Colon (tissue), 2 donors: ENCODE data around the gene CPTP.

ENCODE experiments used
- FAIRE-seq: peaks from 2 replicates; lab custom pipeline; 2012; peaks lifted over from hg19 to GRCh38; lab: Jason Lieb, UNC
- donor health status: control.
- donor health status: control.

Gene CPTP

DNA sequence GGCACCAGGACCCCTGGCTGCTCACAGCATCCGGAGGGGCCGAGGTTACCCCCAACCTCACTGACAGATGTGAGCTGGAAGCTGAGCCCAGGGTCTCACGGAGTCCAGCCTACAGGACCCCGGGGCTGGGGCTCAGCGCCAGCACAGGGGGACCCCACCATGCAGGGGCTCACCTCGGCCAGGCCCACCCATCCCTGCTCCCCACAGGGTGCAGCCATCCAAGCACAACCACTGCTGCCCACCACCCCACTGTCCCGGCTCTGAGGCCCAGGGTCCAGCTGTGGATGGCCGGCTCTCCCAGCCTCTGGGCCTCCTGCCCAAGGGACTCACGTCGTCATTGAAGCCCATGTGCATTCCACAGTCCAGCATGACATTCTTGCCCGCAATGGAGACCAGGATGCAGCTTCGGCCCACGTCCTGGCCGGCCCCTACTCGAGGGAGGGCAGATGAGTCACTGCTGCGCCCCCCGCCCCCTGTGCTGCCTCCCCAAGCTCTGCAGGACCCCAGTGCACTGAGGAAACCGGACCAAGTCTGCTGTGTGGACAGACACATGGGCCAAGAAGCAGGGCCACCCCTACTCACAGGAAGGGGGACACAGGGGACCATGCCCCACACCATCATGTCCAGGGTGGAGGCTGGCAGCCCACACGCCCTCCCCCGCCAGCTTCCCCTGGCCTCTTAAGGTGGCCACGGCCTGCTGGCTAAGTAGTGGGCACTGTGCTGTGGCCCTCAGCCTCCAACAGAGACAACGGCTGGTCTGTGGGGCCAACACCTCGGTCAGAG lies 3.7 kb upstream of the CPTP start:
- FAIRE-seq = no peak

- FAIRE-seq = no peak
Observed at GRCh38 chr1:1321477-1321876, 3.1 kb upstream of the CPTP start.

DNA sequence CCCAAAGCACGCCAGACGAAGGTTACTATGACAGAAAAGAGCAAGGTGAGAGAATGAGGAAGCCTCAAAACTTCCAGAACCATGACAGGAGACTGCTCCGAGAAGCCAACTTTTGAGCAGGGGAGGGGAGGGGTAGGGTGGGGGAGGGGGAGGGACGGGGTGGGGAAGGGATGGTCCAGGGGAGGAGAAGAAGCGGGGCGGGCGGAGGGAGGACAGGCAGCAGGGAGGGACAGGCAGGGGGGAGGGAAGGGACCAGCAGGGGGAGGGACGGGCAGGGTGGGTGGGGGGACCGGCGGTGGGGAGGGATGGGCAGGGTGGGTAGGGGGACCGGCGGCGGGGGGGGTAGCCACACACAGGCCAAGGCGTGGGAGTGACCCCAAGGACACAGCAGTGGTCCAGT lies 2.2 kb upstream of the CPTP start:
- FAIRE-seq = no peak

- no peak for FAIRE-seq
Observed at GRCh38 chr1:1322952-1323351, 1.6 kb upstream of the CPTP start.

GRCh38 chr1:1324084-1324523 lies 498 bp upstream of the CPTP start:
- no peak for FAIRE-seq

DNA sequence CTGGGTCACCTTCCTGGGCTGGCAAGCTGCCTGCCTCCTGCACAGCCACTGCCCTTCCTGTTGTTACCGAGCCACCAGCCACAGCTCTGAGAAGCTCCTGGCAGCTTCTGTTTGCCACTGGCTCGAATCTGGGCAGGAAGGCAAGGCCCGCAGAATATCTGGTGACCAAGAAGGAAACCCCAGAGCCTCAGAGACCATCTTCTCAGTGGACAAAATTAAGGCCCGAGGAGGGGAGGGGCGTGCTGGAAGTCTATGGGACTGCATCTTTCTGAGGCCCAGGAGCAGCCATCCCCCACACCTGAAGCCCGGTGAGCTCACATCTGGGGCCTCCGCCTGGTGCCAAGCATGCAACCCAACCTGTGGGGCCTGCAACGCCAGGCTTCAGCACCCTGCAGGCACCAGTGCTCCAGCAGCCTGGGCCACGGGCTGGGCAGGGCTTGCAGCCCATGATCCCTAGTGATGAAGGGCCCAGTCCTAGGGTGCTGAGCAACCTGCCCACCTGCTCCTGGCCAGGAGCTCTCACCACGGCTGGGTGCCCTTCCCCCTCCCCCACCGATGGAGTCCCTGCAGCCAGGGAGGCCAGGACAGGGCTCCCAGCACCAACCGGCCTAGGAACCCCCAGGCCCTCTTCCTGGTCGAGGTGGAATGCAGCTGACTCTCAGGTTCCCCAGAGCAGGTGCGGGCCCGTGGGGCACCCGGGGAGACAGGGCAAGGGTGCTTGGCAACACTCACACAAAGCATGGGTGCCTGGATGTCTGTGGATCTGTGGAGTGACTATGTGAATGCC lies 879 bp downstream of the CPTP start:
- no peak for FAIRE-seq

DNA sequence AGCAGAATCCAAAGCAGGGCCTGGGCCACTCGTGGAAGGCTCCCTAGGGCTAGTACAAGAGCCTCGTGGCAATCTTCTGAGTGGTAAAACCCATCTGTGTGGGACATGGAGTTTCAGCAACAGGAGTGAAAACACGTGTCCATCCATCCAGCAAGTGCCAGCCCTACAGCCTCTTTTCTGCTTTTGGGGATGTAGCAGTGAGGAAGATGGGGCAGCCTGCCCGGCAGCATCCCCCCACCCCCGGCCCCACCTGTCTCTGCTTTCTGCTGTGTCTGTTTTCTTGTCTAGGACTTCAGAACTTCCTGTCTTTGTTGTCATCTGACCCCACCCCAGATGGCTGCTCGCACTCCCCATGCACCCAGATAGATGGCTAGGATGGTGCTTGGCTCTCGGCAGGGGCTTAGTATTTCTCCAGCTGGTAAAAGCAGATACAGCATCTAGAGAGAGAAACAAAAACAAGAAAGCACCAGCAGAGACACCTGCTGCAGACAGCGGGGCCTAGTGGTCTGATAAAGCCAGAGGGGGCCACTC lies 1.5 kb downstream of the CPTP start:
- no peak for FAIRE-seq

DNA sequence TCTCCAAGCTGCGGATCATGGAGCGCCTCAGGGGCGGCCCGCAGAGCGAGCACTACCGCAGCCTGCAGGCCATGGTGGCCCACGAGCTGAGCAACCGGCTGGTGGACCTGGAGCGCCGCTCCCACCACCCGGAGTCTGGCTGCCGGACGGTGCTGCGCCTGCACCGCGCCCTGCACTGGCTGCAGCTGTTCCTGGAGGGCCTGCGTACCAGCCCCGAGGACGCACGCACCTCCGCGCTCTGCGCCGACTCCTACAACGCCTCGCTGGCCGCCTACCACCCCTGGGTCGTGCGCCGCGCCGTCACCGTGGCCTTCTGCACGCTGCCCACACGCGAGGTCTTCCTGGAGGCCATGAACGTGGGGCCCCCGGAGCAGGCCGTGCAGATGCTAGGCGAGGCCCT lies 2.7 kb downstream of the CPTP start:
- no peak for FAIRE-seq

DNA sequence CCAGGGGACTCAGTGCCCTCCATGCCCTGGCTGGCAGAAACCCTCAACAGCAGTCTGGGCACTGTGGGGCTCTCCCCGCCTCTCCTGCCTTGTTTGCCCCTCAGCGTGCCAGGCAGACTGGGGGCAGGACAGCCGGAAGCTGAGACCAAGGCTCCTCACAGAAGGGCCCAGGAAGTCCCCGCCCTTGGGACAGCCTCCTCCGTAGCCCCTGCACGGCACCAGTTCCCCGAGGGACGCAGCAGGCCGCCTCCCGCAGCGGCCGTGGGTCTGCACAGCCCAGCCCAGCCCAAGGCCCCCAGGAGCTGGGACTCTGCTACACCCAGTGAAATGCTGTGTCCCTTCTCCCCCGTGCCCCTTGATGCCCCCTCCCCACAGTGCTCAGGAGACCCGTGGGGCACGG lies 3.7 kb downstream of the CPTP start:
- FAIRE-seq = no peak

GRCh38 chr1:1329304-1330210 lies 5.0 kb downstream of the CPTP start:
- no peak for FAIRE-seq

- FAIRE-seq = no peak
Observed at GRCh38 chr1:1330366-1331067, 5.9 kb downstream of the CPTP start.

- no peak for FAIRE-seq
Observed at GRCh38 chr1:1331068-1331965, 6.7 kb downstream of the CPTP start, which contains the start of gene TAS1R3. Gene TAS1R3 (plus strand): TSS chr1:1331280. CDS start chr1:1331346, 66 bp downstream.

DNA sequence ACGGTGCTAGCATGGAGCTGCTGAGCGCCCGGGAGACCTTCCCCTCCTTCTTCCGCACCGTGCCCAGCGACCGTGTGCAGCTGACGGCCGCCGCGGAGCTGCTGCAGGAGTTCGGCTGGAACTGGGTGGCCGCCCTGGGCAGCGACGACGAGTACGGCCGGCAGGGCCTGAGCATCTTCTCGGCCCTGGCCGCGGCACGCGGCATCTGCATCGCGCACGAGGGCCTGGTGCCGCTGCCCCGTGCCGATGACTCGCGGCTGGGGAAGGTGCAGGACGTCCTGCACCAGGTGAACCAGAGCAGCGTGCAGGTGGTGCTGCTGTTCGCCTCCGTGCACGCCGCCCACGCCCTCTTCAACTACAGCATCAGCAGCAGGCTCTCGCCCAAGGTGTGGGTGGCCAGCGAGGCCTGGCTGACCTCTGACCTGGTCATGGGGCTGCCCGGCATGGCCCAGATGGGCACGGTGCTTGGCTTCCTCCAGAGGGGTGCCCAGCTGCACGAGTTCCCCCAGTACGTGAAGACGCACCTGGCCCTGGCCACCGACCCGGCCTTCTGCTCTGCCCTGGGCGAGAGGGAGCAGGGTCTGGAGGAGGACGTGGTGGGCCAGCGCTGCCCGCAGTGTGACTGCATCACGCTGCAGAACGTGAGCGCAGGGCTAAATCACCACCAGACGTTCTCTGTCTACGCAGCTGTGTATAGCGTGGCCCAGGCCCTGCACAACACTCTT lies 7.6 kb downstream of the CPTP start:
- no peak for FAIRE-seq

DNA sequence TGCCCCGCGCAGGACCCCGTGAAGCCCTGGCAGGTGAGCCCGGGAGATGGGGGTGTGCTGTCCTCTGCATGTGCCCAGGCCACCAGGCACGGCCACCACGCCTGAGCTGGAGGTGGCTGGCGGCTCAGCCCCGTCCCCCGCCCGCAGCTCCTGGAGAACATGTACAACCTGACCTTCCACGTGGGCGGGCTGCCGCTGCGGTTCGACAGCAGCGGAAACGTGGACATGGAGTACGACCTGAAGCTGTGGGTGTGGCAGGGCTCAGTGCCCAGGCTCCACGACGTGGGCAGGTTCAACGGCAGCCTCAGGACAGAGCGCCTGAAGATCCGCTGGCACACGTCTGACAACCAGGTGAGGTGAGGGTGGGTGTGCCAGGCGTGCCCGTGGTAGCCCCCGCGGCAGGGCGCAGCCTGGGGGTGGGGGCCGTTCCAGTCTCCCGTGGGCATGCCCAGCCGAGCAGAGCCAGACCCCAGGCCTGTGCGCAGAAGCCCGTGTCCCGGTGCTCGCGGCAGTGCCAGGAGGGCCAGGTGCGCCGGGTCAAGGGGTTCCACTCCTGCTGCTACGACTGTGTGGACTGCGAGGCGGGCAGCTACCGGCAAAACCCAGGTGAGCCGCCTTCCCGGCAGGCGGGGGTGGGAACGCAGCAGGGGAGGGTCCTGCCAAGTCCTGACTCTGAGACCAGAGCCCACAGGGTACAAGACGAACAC lies 8.3 kb downstream of the CPTP start:
- FAIRE-seq = no peak

DNA sequence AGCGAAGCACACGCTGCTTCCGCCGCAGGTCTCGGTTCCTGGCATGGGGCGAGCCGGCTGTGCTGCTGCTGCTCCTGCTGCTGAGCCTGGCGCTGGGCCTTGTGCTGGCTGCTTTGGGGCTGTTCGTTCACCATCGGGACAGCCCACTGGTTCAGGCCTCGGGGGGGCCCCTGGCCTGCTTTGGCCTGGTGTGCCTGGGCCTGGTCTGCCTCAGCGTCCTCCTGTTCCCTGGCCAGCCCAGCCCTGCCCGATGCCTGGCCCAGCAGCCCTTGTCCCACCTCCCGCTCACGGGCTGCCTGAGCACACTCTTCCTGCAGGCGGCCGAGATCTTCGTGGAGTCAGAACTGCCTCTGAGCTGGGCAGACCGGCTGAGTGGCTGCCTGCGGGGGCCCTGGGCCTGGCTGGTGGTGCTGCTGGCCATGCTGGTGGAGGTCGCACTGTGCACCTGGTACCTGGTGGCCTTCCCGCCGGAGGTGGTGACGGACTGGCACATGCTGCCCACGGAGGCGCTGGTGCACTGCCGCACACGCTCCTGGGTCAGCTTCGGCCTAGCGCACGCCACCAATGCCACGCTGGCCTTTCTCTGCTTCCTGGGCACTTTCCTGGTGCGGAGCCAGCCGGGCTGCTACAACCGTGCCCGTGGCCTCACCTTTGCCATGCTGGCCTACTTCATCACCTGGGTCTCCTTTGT lies 9.1 kb downstream of the CPTP start:
- FAIRE-seq = no peak

GRCh38 chr1:1334835-1335234 lies 10.2 kb downstream of the CPTP start:
- FAIRE-seq = no peak

DNA sequence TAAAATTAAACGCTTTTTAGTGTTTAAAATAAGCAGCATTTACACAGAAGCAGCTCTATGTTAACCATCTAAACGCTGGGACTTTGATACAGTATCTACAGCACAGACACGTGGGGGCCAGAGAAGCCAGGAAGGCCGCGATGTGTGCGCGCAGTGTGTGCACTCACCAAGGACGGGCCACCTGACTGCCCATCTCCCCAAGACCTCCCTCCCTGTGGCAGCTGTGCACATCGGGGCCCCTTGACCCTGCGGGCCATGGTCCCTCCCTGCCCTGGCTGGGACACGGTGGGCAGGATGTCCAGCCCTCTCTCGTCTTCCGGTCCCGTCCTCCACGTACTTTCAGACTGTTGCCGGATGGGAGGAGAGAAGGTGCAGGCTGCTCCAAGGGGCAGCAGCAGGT lies 10.7 kb downstream of the CPTP start:
- FAIRE-seq = no peak

DNA sequence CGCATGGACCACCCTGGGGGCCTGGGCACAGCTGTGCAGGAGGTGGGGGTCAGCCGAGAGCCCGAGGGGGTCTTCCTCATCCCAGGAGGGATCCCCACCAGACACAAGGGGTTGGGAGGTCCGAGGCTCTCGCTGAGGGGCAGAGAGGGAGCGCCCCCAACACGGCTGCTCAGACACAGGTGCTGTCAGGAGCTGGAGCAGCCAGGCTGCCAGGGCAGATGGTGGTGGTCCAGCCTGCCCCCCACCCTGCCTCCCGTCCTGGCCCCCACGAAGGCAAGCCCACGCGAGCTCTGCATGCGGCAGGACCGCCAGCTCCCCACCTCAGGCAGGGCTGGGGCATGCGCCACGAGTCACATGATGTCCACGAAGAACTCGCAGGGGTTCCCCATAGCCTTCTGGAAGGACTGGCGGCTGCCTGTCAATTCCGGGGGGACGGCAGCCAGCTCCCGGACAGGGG lies 11.2 kb downstream of the CPTP start:
- no peak for FAIRE-seq
